ENCODE data around the gene SERPINA9. TPM values are rescaled to one million over a fixed set of nuclear protein-coding genes. Genes with fewer than 3 reads are reported as not detected.

Gene SERPINA9
- total RNA-seq, 1 experiment from 2014 or later: not detected

GRCh38 chr14:94509356-94509755 lies 33.4 kb upstream of the SERPINA9 start, which contains the start of gene SERPINA12:
TSS of gene SERPINA12 (minus strand) at chr14:94509469. CDS start at chr14:94498397, 11,072 bp downstream.
- ATAC-seq (no peak), DNase-seq (ENCODE audit: low read depth, low spot score) (no peak)
- no peaks in the 10 kb centered on the region for H3K36me3 ChIP-seq (ENCODE audit: control insufficient read depth in 1 of 2, insufficient read depth in 2 of 2, low read length in 2 of 2)
- H3K9ac ChIP-seq (ENCODE audit: low read length): no peak within 1 kb of the TSS
- no peaks in the 10 kb centered on the region for H4K20me1 ChIP-seq (ENCODE audit: insufficient read depth)
- ChIA-PET POLR2A (no interaction called here), RAD21 (ENCODE audit: low non-redundant PET in 1 of 2, low total read pairs in 2 of 2, uncharacterized antibody in 2 of 2, unreplicated experiment in 2 of 2) (no interaction called here), CTCF (no interaction called here)
- H3K4me1 ChIP-seq (ENCODE audit: control insufficient read depth in 1 of 2, insufficient read depth in 2 of 2, low read length in 2 of 2): no peaks in the 10 kb centered on the region
- H3K9me2 ChIP-seq (ENCODE audit: insufficient read depth): no peaks in the 10 kb centered on the region
- peaks cover 4% of the 10 kb centered on the region; the same call in 1 of the 2 replicates for H3K27me3 ChIP-seq (ENCODE audit: insufficient read depth, low read length)
- no peaks in the 10 kb centered on the region for H3K9me3 ChIP-seq (ENCODE audit: control insufficient read depth in 1 of 2, insufficient read depth in 1 of 2, low read depth in 1 of 2, low read length in 2 of 2)
- no peak within 1 kb of the TSS for H3K4me3 ChIP-seq (replicated peaks in 1 of 2; ENCODE audit: low read depth in 1 of 2, low read length in 2 of 2)
- no TSS peak for BruUV-seq (replicated peaks)
- intact Hi-C loops (cut with micrococcal nuclease): no loop called here
- no peak within 1 kb of the TSS for H3K27ac ChIP-seq (ENCODE audit: low read depth, low read length)
- H3K4me2 ChIP-seq (ENCODE audit: low read length): no peak within 1 kb of the TSS
- no peak within 1 kb of the TSS for H2AFZ ChIP-seq (ENCODE audit: low read depth, low read length, poor library complexity, severe bottlenecking)
- no peaks in the 10 kb centered on the region for H3K79me2 ChIP-seq (ENCODE audit: insufficient read depth, low read length)
- no peak for TF ChIP-seq SIN3A (IDR thresholded peaks at IDR 0.05; ENCODE audit: low read depth)
- TF ChIP-seq FOSL1 (IDR thresholded peaks at IDR 0.05; ENCODE audit: low read depth): no peak
- no peak for TF ChIP-seq YY1 (IDR thresholded peaks at IDR 0.05; ENCODE audit: extremely low read depth, insufficient replicate concordance, low read depth, low read length)
- TF ChIP-seq ZFX (IDR thresholded peaks at IDR 0.05): no peak
- no peak for TF ChIP-seq POLR2A (IDR thresholded peaks at IDR 0.05; ENCODE audit: borderline replicate concordance, extremely low read depth, insufficient read depth, insufficient read length)
- no peak for TF ChIP-seq SRF (IDR thresholded peaks at IDR 0.05; ENCODE audit: low read depth)
- TF ChIP-seq, protein P1, sequence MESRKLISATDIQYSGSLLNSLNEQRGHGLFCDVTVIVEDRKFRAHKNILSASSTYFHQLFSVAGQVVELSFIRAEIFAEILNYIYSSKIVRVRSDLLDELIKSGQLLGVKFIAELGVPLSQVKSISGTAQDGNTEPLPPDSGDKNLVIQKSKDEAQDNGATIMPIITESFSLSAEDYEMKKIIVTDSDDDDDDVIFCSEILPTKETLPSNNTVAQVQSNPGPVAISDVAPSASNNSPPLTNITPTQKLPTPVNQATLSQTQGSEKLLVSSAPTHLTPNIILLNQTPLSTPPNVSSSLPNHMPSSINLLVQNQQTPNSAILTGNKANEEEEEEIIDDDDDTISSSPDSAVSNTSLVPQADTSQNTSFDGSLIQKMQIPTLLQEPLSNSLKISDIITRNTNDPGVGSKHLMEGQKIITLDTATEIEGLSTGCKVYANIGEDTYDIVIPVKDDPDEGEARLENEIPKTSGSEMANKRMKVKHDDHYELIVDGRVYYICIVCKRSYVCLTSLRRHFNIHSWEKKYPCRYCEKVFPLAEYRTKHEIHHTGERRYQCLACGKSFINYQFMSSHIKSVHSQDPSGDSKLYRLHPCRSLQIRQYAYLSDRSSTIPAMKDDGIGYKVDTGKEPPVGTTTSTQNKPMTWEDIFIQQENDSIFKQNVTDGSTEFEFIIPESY (IDR thresholded peaks at IDR 0.05; ENCODE audit: extremely low read depth, insufficient replicate concordance, low read length): no peak
- no peak for TF ChIP-seq ZNF274 (IDR thresholded peaks at IDR 0.05; ENCODE audit: low read depth, low read length)
- no peak for TF ChIP-seq REST (IDR thresholded peaks at IDR 0.05; ENCODE audit: low read depth)
- TF ChIP-seq EZH2 (IDR thresholded peaks at IDR 0.05): no peak
- TF ChIP-seq ELF1 (IDR thresholded peaks at IDR 0.05; ENCODE audit: borderline replicate concordance, low read depth): no peak
- TF ChIP-seq EZH2phosphoT487 (IDR thresholded peaks at IDR 0.05; ENCODE audit: borderline replicate concordance): no peak
- no peak for TF ChIP-seq CBX3 (IDR thresholded peaks at IDR 0.05; ENCODE audit: low read depth)
- TF ChIP-seq, protein P2, sequence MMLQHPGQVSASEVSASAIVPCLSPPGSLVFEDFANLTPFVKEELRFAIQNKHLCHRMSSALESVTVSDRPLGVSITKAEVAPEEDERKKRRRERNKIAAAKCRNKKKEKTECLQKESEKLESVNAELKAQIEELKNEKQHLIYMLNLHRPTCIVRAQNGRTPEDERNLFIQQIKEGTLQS (IDR thresholded peaks at IDR 0.05): no peak
- TF ChIP-seq RAD21 (IDR thresholded peaks at IDR 0.05; ENCODE audit: low read depth): no peak
- TF ChIP-seq CTCF (IDR thresholded peaks at IDR 0.05 in 2 of 3, conservative IDR thresholded peaks at IDR 0.05 in 1 of 3; ENCODE audit: borderline replicate concordance in 1 of 3, insufficient read depth in 1 of 3, low read depth in 2 of 3, low read length in 2 of 3): no peak
- no peak for TF ChIP-seq CEBPB (IDR thresholded peaks at IDR 0.05; ENCODE audit: low read depth)
- no peak for TF ChIP-seq POLR2AphosphoS5 (IDR thresholded peaks at IDR 0.05; ENCODE audit: low read depth, low read length)
